Stimulated activated CD4-positive, alpha-beta T cell treated with anti-CD3 and anti-CD28 coated beads, Interleukin-2, amount 100 ng/mL, for 48 hours (primary cell): Measurements from ENCODE around the gene HMGA1.

ENCODE experiments used
- DNase-seq, 2 donors: peaks; one replicate each; pipeline ENCODE4 v3.0.0-alpha.2; 2020

The HMGA1 gene, protein sequence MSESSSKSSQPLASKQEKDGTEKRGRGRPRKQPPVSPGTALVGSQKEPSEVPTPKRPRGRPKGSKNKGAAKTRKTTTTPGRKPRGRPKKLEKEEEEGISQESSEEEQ

GRCh38 chr6:34236443-34237315 is at the start of gene HMGA1:
Gene HMGA1, plus strand, starts transcription at chr6:34236873. Its CDS starts 3,908 bp downstream, at chr6:34240781.
- peak; percentile 84 to 87 for DNase-seq

DNA sequence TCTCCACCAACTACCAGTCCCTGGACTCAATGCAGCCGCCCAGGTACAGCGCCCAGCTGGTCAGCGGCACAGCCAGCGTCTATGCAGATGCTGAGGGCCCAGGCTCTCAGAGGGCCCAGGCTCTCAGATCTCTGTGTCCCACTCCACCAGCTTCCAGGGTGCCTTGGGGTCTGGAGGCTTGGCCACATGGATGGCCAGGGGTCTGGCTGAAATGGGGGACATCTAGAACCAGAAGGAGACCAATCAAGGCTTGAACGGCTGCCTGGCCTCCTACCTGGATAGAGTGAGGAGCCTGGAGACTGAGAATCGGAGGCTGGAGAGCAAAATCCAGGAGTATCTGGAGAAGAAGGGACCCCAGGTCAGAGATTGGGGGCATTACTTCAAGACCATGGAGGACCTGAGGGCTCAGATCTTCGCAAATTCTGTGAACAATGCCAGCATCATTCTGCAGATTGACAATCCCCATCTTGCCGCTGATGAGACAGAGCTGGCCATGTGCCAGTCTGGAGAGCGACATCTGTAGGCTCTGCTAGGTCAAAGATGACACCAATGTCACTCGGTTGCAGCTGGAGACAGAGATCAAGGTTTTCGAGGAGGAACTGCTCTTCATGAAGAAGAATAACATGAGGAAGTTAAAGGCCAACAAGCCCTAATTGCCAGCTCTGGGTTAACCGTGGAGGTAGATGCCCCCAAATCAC is 46.7 kb upstream of the HMGA1 start:
- DNase-seq = peak in 1 of 2 donors; percentile 39

DNA sequence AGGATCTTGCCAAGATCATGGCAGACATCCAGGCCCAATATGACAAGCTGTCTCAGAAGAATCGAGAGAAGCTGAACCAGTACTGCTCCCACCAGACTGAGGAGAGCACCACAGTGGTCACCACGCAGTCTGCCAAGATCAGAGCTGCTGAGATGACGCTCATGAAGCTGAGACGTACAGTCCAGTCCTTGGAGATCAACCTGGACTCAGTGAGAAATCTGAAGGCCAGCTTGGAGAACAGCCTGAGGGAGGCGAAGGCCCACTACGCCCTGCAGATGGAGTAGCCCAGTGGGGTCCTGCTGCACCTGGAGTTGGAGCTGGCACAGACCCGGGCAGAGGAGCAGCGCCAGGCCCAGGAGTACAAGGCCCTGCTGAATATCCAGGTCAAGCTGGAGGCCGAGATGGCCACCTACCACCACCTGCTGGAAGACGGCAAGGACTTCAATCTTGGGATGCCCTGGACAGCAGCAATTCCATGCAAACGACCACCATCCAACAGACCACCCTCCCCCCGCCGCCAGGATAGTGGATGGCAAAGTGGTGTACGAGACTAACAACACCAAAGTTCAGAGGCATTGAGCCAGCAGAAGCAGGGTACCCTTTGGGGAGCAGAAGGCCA is 46.1 kb upstream of the HMGA1 start:
- DNase-seq = no peak

GRCh38 chr6:34194772-34195171 is 41.9 kb upstream of the HMGA1 start:
- DNase-seq = no peak

- no peak for DNase-seq
These were observed 41.0 kb upstream of the HMGA1 start for GRCh38 chr6:34195726-34196115.

- peak; percentile 91 to 96 for DNase-seq
These were observed 40.4 kb upstream of the HMGA1 start for GRCh38 chr6:34196116-34196832.

- DNase-seq = no peak
These were observed 39.9 kb upstream of the HMGA1 start for GRCh38 chr6:34196833-34197195.

- no peak for DNase-seq
These were observed 36.2 kb upstream of the HMGA1 start for GRCh38 chr6:34200340-34200971.

DNA sequence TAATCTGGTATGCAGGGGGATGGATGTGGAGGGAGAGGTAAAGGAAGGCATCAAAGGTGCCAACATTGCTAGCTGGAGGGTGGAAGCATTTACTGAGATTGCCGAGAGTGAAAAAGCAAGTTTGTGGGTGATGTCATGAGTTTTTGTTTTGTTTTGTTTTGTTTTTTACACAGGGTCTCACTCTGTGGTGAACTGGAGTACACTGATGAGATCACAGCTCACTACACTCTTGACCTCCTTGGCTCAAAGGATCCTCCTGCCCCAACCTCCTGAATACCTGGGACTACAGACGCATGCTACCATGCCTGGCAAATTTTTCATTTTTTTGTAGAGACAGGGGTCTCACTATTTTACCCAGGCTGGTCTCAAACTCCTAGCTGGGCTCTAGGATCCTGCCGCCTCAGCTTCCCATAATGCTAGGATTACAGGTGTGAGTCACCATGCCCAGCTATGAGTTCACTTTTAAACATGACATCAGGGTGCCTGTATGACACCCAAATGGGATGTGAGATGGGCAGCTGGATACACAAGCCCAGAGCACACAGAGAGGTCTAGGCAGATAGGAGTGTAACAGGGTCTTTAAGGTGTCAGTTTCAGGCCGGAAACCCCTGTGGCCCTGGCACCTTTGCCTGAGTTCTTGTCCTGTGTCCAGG is 35.1 kb upstream of the HMGA1 start:
- no peak for DNase-seq

GRCh38 chr6:34202329-34203201 is 34.1 kb upstream of the HMGA1 start:
- no peak for DNase-seq

DNA sequence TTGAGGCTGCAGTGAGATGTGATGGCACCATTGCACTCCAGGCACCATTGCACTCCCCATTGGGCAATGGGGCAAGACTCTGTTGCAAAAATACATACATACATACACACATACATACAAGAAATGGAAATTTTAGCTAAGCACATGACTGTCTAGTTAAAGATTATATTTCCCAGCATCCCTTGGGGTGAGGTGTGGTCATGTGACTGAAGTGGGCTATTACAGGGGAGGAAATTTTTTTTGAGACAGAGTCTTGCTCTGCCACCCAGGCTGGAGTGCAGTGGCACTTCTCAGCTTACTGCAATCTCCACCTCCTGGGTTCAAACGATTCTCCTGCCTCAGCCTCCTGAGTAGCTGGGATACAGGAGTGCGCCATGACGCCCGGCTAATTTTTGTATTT is 32.0 kb upstream of the HMGA1 start:
- no peak for DNase-seq

GRCh38 chr6:34205466-34205865 is 31.2 kb upstream of the HMGA1 start:
- DNase-seq = no peak

- no peak for DNase-seq
These were observed 30.8 kb upstream of the HMGA1 start for GRCh38 chr6:34205916-34206315.

DNA sequence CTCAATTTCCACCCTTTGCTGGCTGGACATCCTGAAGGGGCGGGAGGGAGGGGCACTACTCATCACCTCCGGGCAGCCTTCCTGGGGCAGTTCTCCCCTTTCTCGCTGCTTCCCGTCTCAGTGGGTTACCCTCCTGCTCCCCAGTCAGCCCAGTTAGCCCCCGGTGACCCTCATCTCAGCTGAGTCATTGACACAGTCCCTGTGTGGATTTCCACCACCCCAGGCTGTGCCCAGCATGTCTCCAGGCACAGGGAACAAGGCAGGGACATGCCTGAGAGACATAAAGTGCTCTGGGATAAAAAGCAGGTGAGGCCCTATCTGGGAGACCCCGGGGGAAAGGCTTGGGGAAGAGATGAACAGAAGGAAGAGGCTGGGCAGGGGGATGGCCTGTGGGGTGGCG is 29.9 kb upstream of the HMGA1 start:
- no peak for DNase-seq

- DNase-seq = peak in 1 of 2 donors; percentile 20
These were observed 28.8 kb upstream of the HMGA1 start for GRCh38 chr6:34207695-34208443.

DNA sequence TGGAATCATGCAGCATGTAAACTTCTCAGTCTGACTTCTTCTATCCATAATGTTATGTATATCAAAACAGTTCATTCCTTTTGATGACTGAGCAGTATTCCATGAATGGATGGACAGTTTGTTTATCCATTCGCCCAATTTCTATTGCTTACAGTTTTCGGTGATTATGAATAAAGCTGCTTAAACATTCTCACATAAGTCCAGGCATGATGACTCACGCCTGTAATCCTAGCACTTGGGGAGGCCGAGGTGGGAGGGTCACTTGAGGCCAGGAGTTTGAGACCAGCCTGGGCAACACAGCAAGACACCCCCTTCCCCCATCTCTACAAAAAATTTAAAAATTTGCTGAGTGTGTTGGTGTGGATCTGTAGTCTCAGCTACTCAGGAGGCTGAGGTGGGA is 22.9 kb upstream of the HMGA1 start:
- DNase-seq = no peak

GRCh38 chr6:34218691-34219090 is 18.0 kb upstream of the HMGA1 start:
- DNase-seq = no peak

GRCh38 chr6:34223381-34223955 is 13.2 kb upstream of the HMGA1 start:
- no peak for DNase-seq
